HG02588 (cell line): ENCODE data around the gene UTS2R.
"Not testable (repeated sequence)": the region's sequence is repeated elsewhere in the genome, so short reads cannot be mapped to it uniquely, and the experiment has no call there.

ENCODE experiments used
- ATAC-seq: cut with Tn5 transposase; IDR thresholded peaks from one replicate; pipeline ENCODE4 v1.9.1; 2021; ENCODE audit warnings: mild to moderate bottlenecking, moderate library complexity; ENCODE audit not compliant: unreplicated experiment

The UTS2R gene

GRCh38 chr17:82374626-82375331 is 3.2 kb downstream of the UTS2R start:
- ATAC-seq = no peak

GRCh38 chr17:82375359-82376041 is 3.9 kb downstream of the UTS2R start:
- no peak for ATAC-seq

- no peak for ATAC-seq
Measured at GRCh38 chr17:82376042-82376730, 4.6 kb downstream of the UTS2R start.

- not testable (repeated sequence) for ATAC-seq
Measured at GRCh38 chr17:82377294-82377693, 5.7 kb downstream of the UTS2R start.

GRCh38 chr17:82377924-82378740 is 6.6 kb downstream of the UTS2R start:
- ATAC-seq = no peak

- ATAC-seq = no peak
Measured at GRCh38 chr17:82378741-82379021, 7.1 kb downstream of the UTS2R start.

- no peak for ATAC-seq
Measured at GRCh38 chr17:82380860-82381702, 9.5 kb downstream of the UTS2R start.

GRCh38 chr17:82381703-82382009 is 10.1 kb downstream of the UTS2R start:
- not testable (repeated sequence) for ATAC-seq

- not testable (repeated sequence) for ATAC-seq
Measured at GRCh38 chr17:82382220-82382932, 10.8 kb downstream of the UTS2R start.

GRCh38 chr17:82382933-82383255 is 11.3 kb downstream of the UTS2R start:
- no peak for ATAC-seq

GRCh38 chr17:82383411-82383810 is 11.8 kb downstream of the UTS2R start:
- ATAC-seq = no peak

- no peak for ATAC-seq
Measured at GRCh38 chr17:82384051-82384729, 12.6 kb downstream of the UTS2R start.

- ATAC-seq = no peak
Measured at GRCh38 chr17:82384730-82385481, 13.3 kb downstream of the UTS2R start.

- no peak for ATAC-seq
Measured at GRCh38 chr17:82385559-82386254, 14.1 kb downstream of the UTS2R start.

- no peak for ATAC-seq
Measured at GRCh38 chr17:82386255-82386831, 14.8 kb downstream of the UTS2R start.

GRCh38 chr17:82386881-82387704 is 15.5 kb downstream of the UTS2R start:
- no peak for ATAC-seq

- no peak for ATAC-seq
Measured at GRCh38 chr17:82387705-82388106, 16.1 kb downstream of the UTS2R start.
